Activated T-cell treated with anti-CD3 and anti-CD28 coated beads, Interleukin-2, amount 50 U/mL, for 1 hour (primary cell): ENCODE data around the gene AKR1C1.
"Not testable (repeated sequence)": the region's sequence is repeated elsewhere in the genome, so short reads cannot be mapped to it uniquely, and the experiment has no call there.

ENCODE experiments used
- DNase-seq: peaks from one replicate; pipeline ENCODE4 v3.0.0-alpha.2; 2020

Gene AKR1C1

DNA sequence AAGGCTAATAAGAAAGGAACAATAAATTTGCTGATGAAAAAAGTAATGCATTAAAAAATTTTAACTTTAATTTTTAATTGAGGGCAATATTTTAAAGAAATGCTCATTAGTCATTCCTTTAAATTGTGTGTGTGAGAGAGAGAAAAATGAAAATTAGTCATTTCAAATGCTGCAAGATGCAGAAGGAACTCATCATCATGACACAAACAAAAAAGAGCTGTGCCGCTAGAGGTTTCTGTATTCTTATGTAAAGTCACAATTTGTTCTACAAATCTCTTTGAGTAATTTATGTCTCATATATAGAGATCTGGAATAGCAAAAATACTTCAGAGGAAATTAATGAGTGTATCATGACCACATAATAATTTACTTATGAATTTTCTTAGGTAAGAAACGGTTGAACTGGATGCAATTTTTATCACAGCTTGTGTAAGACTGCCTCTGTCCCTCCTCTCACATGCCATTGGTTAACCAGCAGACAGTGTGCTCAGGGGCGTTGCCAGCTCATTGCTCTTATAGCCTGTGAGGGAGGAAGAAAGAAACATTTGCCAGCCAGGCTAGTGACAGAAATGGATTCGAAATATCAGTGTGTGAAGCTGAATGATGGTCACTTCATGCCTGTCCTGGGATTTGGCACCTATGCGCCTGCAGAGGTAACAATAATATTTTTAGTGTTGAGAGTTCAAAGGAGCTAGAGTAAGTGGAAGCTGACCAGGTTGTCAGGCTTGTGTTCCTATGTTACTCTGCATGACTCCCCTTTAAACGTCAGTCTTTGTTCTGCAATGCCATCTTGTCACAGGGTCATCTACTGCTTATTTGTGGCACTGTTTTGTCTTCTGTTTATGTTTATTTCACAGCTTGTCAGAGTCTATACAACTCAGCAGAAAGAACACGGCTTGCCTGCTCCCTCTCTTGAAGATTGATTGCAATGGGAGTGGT lies at the start of gene AKR1C1:
TSS of gene AKR1C1 (plus strand) at position 540 of the 939 bp plus-strand sequence. CDS start at position 570, 30 bp downstream.
- not testable (repeated sequence) for DNase-seq

GRCh38 chr10:4914213-4914850 lies 48.9 kb upstream of the AKR1C1 start:
- DNase-seq: no peak

- DNase-seq: no peak
Measured at GRCh38 chr10:4916086-4916716, 47.0 kb upstream of the AKR1C1 start.

DNA sequence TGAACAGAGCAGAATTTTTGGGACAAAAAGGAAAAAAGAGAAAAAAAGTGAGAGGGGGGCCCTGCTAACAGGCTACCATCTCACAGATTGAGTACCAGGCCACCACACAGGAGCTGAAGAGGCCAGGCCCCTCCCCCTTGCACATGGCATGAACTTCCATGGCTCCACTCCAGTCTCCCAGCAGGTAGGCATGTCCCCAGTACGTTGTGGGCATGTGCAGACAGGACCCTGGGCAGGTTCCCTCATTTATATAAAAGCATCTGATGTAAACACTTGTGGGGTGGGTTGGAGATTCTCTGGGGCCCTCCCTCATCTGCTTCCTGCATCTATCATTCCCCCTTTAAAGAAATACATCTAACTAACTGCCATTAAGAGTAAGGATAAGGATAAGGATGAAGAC lies 45.0 kb upstream of the AKR1C1 start:
- no peak for DNase-seq

- not testable (repeated sequence) for DNase-seq
Measured at GRCh38 chr10:4924482-4924881, 38.7 kb upstream of the AKR1C1 start.

- no peak for DNase-seq
Measured at GRCh38 chr10:4926400-4926799, 36.8 kb upstream of the AKR1C1 start.

GRCh38 chr10:4931587-4931986 lies 31.6 kb upstream of the AKR1C1 start:
- DNase-seq: no peak

GRCh38 chr10:4934391-4934987 lies 28.7 kb upstream of the AKR1C1 start:
- DNase-seq: no peak

- no peak for DNase-seq
Measured at GRCh38 chr10:4937346-4937745, 25.9 kb upstream of the AKR1C1 start.

GRCh38 chr10:4939224-4940072 lies 23.8 kb upstream of the AKR1C1 start:
- no peak for DNase-seq

DNA sequence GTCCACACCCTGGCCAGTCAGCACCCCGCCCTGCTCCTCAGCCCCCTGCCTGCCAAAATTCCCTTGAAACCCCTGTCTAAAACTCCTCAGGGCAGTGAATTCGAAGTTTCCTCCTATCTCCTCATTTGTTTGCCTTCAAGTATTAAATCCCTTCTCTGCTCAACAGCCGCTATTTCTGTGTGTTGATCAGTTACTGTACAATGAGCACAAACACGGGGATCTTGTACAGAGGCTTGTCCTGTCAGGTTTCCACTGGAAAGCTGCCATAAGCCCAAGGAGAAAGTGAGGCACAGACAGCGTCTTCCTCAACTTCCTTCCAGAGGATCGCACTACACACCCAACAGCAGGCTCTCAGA lies 23.2 kb upstream of the AKR1C1 start:
- DNase-seq: not testable (repeated sequence)

DNA sequence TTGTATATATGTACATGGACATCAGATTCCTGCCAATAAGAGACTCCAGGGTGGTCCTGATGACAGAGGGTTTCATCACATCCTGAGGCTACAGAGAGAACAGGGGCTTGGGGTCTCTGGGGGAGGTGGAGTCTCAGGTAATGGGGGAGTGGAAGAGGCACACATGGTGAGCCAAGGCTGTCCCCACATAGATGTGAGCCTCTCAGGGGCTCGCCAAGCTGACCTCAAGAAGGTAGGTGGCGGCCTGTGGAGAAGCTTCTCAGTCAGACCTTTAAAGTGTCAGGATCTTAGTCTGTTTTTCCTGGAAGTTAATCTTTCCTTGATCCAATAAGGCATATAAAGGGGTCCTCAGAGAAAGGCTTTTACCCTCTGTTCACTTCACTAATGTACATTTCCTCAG lies 22.3 kb upstream of the AKR1C1 start:
- DNase-seq: not testable (repeated sequence)

DNA sequence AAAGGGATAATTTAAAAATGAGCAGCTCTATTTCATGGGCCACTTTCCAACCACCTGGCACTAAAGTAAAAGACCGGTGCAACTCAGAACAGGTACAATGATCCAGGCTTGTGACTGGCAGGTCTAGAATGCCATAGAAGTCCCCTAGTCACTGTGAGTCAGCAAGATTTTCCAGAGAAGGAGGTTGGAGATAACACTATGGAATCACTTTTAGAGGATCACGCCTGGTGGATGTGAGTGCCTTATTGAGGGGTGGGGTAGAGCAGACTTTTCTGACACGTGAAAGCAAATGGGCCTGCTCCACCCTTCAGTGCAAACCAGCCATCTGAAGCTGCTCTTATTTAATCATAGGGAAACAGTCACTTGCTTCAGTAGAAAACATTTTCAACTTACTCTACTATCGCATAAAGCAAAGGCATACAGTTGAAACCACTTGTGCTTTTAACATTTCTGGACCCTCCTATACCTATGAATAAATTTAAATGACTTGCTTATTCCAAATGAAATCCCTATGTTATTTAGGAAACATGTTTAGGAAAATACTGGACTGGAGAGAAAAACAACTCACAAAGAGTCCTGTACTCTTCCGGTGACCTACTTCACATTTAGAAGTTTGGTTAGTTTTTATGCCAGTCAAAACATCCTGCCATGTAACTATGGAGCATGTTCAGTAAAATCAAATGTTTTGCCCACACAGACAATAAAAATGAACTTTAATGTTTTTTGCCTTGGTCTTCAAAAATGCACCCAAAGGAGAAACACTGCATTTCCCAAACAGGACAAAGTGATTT lies 21.5 kb upstream of the AKR1C1 start:
- no peak for DNase-seq

DNA sequence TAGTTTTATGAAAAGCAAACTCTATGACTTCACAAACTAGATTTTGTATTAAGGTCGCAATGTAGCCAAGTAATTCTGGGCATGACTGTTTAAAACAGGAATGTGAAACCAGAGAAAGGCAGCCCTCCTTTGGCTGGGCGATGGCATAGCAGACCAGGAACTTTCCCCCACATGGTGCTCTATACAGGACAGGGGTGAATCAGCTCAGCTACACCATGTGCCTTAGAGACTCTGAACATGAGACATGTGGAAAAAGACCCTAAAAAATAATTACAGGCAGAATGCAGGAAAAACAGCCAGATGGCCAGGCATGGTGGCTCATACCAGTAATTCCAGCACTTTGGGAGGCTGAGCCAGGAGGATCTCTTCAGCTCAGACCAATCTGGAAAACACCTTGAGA lies 20.3 kb upstream of the AKR1C1 start:
- not testable (repeated sequence) for DNase-seq

DNA sequence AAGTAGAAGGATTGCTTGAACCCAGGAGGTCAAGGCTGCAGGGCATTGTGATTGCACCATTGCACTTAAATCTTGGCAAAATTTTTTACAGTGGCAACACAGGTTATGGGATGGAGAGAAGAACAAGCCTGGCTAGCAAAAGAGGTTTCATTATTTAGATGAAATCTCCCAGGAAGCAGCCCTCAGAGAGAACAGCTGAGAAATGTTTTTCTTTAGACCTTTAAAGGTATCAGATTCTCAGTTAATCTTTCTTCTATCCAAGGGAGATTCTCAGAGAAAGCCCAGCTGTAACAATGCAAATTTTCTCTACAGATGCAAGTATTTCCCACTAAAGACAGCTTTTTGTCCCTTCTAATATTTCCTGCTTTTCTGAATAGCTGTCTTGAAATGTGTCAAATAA lies 19.8 kb upstream of the AKR1C1 start:
- DNase-seq: not testable (repeated sequence)

GRCh38 chr10:4943821-4944220 lies 19.4 kb upstream of the AKR1C1 start:
- no peak for DNase-seq

DNA sequence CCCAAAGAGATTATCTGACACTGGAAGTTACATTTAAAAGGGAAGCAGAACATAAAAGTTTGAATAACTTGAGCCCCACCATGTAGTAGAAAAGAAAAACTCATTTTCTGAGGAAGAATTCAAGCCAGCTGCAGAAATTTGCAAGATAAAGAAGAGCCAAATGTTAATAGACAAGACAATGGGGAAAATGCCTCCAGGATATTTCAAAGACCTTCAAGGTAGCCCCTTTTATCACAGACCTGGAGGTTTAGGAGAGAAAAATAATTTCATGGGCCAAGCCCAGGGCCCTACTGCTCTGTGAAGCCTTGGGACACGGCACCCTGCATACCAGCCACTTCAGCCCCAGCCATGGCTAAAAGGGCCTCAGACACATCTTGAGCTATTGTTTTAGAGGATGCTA lies 18.4 kb upstream of the AKR1C1 start:
- DNase-seq: no peak

- no peak for DNase-seq
Measured at GRCh38 chr10:4945766-4946717, 17.2 kb upstream of the AKR1C1 start.

DNA sequence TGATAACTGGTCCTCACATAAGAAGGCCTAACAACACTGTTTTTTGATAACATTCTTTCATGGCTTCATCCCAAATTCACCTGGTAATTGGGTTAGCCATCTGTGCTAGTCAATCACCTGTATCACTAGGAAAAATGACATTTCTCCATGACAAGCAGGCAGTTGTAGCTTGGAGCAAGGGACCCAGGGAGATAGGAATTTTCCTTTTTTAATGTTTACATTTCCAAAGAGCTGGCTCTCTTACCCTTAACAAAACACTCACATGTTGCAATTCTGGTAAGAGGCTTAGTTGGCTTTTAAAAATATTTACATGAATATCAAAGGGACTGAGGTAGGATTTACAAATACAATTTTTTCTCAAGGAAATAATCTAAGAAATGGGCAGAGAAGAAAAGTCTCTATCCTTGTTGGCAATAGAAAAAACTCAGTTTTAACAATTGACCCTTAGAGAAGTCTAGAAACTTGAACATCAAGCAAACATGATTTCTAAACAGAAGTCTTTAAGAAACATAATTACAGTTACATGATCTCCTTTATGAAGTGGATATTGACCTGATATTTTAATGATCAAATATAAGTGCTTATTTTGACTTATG lies 16.1 kb upstream of the AKR1C1 start:
- DNase-seq: no peak
